Measurements from ENCODE around the gene MS4A8. TPM values are rescaled to one million over a fixed set of nuclear protein-coding genes. Genes with fewer than 3 reads are reported as not detected.

MS4A8 gene
- total and polyA plus RNA-seq, 10 of the 15 experiments (the other 5 are each of a cell fraction or from before 2014, with no cell fraction given): 0.04 TPM; not detected in 9

DNA sequence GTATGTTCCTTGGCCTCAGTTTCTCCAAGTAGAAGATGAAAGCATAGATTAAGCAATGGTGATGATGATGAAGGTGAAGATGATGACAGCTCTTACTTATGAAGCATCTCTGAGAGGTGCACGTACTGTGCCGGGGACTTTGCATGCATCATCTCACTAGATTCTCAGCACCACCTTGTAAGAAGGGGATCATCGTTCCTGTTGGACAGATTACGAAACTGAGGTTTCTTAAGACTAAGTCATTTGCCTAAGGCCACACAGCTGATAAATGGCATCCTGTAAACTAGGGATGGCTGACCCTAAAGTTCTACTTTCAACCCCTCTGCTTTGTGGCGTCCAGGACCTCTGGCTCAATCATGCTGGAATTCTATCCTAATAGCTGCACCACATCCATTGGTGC, 65.9 kb downstream of the MS4A8 start:
- Histone ChIP-seq H3K36me3 (ENCODE audit: control insufficient read depth in 2 of 2, insufficient read depth in 2 of 2, low read length in 1 of 2) (no peaks in the 10 kb centered on the region), H3K4me3 (no peak overlapping the region), H3K4me1 (ENCODE audit: control insufficient read depth, insufficient read depth, low read length) (peaks cover 51% of the 10 kb centered on the region), H4K20me1 (ENCODE audit: control insufficient read depth, insufficient read depth) (no peaks in the 10 kb centered on the region), H3K9ac (ENCODE audit: control insufficient read depth, insufficient read depth, low read length) (no peak overlapping the region), H3K4me2 (ENCODE audit: control insufficient read depth, insufficient read depth) (peak overlapping the region; percentile 46), H3K27me3 (replicated peaks in 1 of 2; ENCODE audit: control insufficient read depth in 2 of 2, insufficient read depth in 2 of 2, low read length in 1 of 2) (no peaks in the 10 kb centered on the region), H3K79me2 (ENCODE audit: control insufficient read depth, insufficient read depth, low read length) (no peaks in the 10 kb centered on the region), H3K9me3 (replicated peaks; ENCODE audit: control insufficient read depth, insufficient read depth, low read length) (peaks cover 1% of the 10 kb centered on the region; the same call in 2 of the 3 replicates), H3K27ac (ENCODE audit: control insufficient read depth, insufficient read depth) (peak overlapping the region; percentile 96), H2AFZ (ENCODE audit: control insufficient read depth, low read depth, low read length) (peak overlapping the region; percentile 6; the same call in 1 of the 2 replicates)
- ChIA-PET SMC1A (ENCODE audit: uncharacterized antibody, unreplicated experiment) (interaction anchor here (0.6 to 7.8 kb wide), 13 partner anchors 9 to 399 kb away, joined by 3 to 143 read pairs (median 4); partner anchors contain the start of gene MS4A15), RAD21 (ENCODE audit: unreplicated experiment) (interaction anchor here (1.0 to 7.4 kb wide), 12 partner anchors 9 to 309 kb away, joined by 3 to 119 read pairs (median 8); partner anchors contain the start of genes MS4A1, MS4A15 and TMEM109), CTCF (interaction anchor here (0.6 to 7.3 kb wide), 24 partner anchors 9 to 570 kb away, joined by 3 to 184 read pairs (median 4); partner anchors contain the start of genes MS4A1, MS4A15 and MS4A8), POLR2A (interaction anchor here (0.7 to 2.2 kb wide), 7 partner anchors 11 to 309 kb away, joined by 3 to 7 read pairs (median 4); partner anchors contain the start of genes MS4A1 and TMEM109)
- FAIRE-seq (peak; percentile 77), DNase-seq (ENCODE audit: low read depth, low spot score) (peak; percentile 41), ATAC-seq (peak; percentile 10)
- in situ Hi-C loops (cut with MboI) (loop anchor here (10.0 to 25.0 kb wide), 2 partner anchors 401 to 1578 kb away; no protein-coding TSS in a partner anchor), intact Hi-C loops (cut with micrococcal nuclease; ENCODE audit: unreplicated experiment) (loop anchor here (10.0 kb wide), 3 partner anchors 399 to 571 kb away; partner anchors contain the start of gene VPS37C)
- WGBS (ENCODE audit: insufficient coverage, insufficient replicate concordance, low lambda C conversion rate, missing lambda C conversion rate): 2% methylated on average over 5 of the region's 5 CpGs
- BruUV-seq (replicated peaks): no TSS peak
- no peak for TF ChIP-seq SIN3A (IDR thresholded peaks at IDR 0.05; ENCODE audit: low read depth, low read length)
- TF ChIP-seq POLR2A (IDR thresholded peaks at IDR 0.05; ENCODE audit: low read depth, low read length): no peak
- TF ChIP-seq ZNF207 (IDR thresholded peaks at IDR 0.05; ENCODE audit: borderline replicate concordance): no peak
- no peak for TF ChIP-seq ETV6 (conservative IDR thresholded peaks at IDR 0.05 in 1 of 2, IDR thresholded peaks at IDR 0.05 in 1 of 2; ENCODE audit: borderline replicate concordance in 1 of 2, low read depth in 1 of 2)
- no peak for TF ChIP-seq LARP7 (IDR thresholded peaks at IDR 0.05)
- 0 out of 2 replicates have a peak, but pooled peaks have one; percentile 15 for TF ChIP-seq YY1 (IDR thresholded peaks at IDR 0.05; ENCODE audit: low read depth, low read length)
- peak; percentile 44; the same call in 1 of the 2 replicates for TF ChIP-seq SMARCA5 (IDR thresholded peaks at IDR 0.05)
- no peak for TF ChIP-seq HCFC1 (IDR thresholded peaks at IDR 0.05; ENCODE audit: low read length)
- TF ChIP-seq TBL1XR1 (IDR thresholded peaks at IDR 0.05; ENCODE audit: low read depth, low read length): no peak; the same call in 1 of the 2 replicates
- peak; percentile 40; the same call in 1 of the 2 replicates for TF ChIP-seq IKZF1 (conservative IDR thresholded peaks at IDR 0.05)
- no peak for TF ChIP-seq CHD1 (IDR thresholded peaks at IDR 0.05; ENCODE audit: low read depth, low read length)
- no peak for TF ChIP-seq NR2C2 (IDR thresholded peaks at IDR 0.05; ENCODE audit: borderline replicate concordance, control insufficient read depth, insufficient read length, low read depth)
- TF ChIP-seq SMAD5 (IDR thresholded peaks at IDR 0.05; ENCODE audit: low read depth): no peak
- 0 out of 2 replicates have a peak, but pooled peaks have one; percentile 15 for TF ChIP-seq GATAD2B (conservative IDR thresholded peaks at IDR 0.05; ENCODE audit: low read depth)
- peak; percentile 25; the same call in 1 of the 2 replicates for TF ChIP-seq CREM (IDR thresholded peaks at IDR 0.05; ENCODE audit: low read depth)
- TF ChIP-seq, protein P1, sequence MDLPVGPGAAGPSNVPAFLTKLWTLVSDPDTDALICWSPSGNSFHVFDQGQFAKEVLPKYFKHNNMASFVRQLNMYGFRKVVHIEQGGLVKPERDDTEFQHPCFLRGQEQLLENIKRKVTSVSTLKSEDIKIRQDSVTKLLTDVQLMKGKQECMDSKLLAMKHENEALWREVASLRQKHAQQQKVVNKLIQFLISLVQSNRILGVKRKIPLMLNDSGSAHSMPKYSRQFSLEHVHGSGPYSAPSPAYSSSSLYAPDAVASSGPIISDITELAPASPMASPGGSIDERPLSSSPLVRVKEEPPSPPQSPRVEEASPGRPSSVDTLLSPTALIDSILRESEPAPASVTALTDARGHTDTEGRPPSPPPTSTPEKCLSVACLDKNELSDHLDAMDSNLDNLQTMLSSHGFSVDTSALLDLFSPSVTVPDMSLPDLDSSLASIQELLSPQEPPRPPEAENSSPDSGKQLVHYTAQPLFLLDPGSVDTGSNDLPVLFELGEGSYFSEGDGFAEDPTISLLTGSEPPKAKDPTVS (IDR thresholded peaks at IDR 0.05; ENCODE audit: low read depth, low read length): no peak
- no peak for TF ChIP-seq NR2F1 (conservative IDR thresholded peaks at IDR 0.05)
- TF ChIP-seq, protein P2, sequence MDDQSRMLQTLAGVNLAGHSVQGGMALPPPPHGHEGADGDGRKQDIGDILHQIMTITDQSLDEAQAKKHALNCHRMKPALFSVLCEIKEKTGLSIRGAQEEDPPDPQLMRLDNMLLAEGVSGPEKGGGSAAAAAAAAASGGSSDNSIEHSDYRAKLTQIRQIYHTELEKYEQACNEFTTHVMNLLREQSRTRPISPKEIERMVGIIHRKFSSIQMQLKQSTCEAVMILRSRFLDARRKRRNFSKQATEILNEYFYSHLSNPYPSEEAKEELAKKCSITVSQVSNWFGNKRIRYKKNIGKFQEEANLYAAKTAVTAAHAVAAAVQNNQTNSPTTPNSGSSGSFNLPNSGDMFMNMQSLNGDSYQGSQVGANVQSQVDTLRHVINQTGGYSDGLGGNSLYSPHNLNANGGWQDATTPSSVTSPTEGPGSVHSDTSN (IDR thresholded peaks at IDR 0.05; ENCODE audit: insufficient replicate concordance, low read depth, low read length): no peak
- TF ChIP-seq MYC (IDR thresholded peaks at IDR 0.05; ENCODE audit: insufficient read depth, insufficient read length, insufficient replicate concordance, low read length, severe bottlenecking): no peak

All from GM12878 (cell line).